ENCODE data around the gene WDR55.

The WDR55 gene

GRCh38 chr5:140674211-140674610 lies 9.5 kb downstream of the WDR55 start:
- DNase-seq (ENCODE audit: low read depth) = no peak
- TF ChIP-seq, protein P1, sequence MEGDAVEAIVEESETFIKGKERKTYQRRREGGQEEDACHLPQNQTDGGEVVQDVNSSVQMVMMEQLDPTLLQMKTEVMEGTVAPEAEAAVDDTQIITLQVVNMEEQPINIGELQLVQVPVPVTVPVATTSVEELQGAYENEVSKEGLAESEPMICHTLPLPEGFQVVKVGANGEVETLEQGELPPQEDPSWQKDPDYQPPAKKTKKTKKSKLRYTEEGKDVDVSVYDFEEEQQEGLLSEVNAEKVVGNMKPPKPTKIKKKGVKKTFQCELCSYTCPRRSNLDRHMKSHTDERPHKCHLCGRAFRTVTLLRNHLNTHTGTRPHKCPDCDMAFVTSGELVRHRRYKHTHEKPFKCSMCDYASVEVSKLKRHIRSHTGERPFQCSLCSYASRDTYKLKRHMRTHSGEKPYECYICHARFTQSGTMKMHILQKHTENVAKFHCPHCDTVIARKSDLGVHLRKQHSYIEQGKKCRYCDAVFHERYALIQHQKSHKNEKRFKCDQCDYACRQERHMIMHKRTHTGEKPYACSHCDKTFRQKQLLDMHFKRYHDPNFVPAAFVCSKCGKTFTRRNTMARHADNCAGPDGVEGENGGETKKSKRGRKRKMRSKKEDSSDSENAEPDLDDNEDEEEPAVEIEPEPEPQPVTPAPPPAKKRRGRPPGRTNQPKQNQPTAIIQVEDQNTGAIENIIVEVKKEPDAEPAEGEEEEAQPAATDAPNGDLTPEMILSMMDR (IDR thresholded peaks at IDR 0.05; ENCODE audit: low read length, missing control alignments) = no peak
- no peak overlapping the region for H3K4me3 ChIP-seq (replicated peaks; ENCODE audit: low read depth, low read length)

DNA sequence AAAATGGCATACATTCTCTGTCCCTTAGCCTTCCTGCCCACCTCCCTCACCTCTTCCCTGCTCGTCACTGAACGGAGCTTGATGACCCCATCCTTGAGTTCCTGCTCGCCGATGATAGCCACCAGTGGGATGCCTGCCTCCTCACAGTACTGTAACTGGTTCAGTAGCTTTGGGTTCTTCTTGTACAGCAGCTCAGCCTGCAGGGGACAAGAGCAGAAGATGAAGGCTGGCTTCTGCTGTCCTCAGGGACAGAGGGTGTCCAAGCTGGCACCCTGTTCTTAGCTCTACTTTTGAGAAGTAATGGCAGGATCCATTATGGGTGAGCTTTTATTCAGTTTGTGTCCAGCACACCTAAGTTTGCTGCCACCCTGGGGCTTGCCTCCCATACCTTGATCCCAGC lies 9.9 kb downstream of the WDR55 start:
- TF ChIP-seq, protein P1 (IDR thresholded peaks at IDR 0.05; ENCODE audit: low read length, missing control alignments) = no peak
- no peak for DNase-seq (ENCODE audit: low read depth)
- no peak overlapping the region for H3K4me3 ChIP-seq (replicated peaks; ENCODE audit: low read depth, low read length)

DNA sequence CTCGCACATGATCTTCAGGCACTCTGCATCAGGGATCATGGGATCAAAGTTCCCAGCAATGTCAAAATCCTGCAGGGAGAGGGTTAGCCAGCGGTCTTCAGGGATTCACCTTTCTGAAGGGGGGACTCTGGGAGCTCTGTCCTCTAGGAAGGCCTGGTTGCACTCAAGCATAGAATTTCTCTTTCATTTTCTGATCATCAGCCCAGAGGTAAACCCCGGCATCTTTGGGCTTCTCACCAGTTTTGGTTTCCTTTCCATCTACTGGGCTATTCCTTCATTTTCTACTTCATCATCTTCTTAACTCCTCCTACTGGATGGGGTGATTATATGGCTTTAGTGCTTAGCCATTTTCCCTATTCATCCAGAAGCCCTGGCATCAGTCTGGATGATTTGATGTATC lies 13.2 kb downstream of the WDR55 start:
- TF ChIP-seq, protein P1 (IDR thresholded peaks at IDR 0.05; ENCODE audit: low read length, missing control alignments) = no peak
- no peak for DNase-seq (ENCODE audit: low read depth)
- no peak overlapping the region for H3K4me3 ChIP-seq (replicated peaks; ENCODE audit: low read depth, low read length)

DNA sequence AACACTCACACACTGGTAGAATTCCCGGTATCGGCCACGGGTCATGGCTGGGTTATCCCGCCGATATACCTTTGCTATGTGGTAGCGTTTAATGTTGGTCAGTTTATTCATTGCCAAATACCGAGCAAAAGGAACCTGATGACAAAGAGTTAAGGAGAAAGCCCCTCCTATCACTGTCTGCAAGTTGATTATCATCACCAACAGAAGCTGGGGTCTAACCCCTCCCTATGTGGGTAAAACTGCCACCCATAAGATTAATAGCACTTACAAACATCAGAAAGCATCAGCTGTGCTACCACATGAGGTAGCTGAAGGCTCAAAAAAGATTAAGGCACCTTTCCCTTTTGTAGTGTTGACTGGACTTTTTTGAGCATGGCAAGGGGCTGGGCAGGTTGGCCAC lies 14.3 kb downstream of the WDR55 start:
- TF ChIP-seq, protein P1 (IDR thresholded peaks at IDR 0.05; ENCODE audit: low read length, missing control alignments) = no peak
- H3K4me3 ChIP-seq (replicated peaks; ENCODE audit: low read depth, low read length) = no peak overlapping the region
- DNase-seq (ENCODE audit: low read depth) = no peak

DNA sequence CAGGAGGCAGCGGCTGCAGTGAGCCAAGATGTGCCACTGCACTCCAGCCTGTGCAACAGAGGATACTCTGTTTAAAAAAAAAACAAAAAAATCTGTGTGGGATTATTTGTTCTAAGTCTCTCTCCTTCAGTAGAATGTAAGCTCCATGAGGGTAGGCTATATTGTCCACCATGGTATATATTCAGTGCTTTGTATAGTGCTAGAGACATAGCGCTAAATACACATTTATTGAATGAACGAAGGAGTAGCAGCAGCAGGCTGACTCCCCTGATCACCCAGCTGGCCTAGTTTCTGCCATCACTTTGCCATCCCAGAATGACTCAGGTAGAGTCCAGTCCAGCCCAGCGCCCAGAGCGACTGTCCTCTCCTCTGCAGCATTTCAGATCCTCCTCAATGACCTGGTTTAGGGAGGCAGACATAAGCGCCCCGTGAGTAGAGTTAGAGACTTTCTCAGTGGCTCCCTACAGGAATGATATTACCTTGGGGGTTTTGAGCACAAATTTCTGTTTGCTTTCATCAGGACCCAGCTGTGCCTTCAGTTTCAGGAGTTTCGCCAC lies 25.8 kb downstream of the WDR55 start:
- no peak for DNase-seq (ENCODE audit: low read depth)
- TF ChIP-seq, protein P1 (IDR thresholded peaks at IDR 0.05; ENCODE audit: low read length, missing control alignments) = no peak
- peak overlapping the region; percentile 95 for H3K4me3 ChIP-seq (replicated peaks; ENCODE audit: low read depth, low read length)

DNA sequence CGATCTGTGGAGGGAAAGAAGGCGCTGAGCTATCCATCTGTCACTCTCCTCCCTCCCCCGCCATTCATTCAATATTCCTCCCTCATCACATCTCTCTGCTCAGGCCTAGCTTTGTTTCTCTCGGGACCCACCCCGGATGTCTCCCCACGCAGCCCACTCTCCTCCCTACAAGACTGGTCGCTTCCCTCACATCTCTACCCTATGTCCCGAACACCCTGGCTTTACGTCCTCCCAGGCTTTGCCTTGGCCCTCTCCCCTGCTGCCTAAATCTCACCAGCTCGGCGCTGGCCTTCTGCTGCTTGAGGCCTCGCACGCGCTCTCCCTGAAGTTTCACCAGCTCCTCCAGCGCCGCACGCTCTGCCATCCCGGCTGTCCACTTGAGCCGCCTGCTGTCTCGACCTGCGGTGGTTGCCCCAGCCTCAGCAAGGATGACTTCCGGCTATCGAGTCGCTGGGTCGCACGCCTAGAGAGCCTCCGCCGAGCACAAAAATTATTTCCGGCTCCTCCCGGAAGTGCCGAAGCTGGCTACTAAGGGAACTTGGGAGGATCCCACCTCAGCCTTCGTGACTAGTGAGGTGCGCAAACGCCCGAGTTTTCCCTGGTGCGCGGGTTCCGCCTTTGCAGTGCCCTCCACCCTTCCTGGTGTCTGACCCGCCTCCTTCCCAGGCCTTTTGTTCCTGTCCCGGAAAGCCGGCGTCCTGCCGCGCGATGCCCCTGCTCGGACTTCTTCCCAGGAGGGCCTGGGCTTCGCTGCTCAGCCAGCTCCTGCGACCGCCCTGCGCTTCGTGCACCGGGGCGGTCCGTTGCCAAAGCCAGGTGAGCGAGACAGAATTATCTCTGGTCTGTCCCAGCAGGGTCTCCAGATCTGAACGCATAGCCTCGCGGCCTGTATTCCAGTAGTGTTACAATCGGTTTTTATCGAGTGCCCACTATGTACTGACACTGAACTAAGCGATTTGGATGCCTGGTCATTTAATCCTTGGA lies 26.5 kb downstream of the WDR55 start, which contains the start of the genes HARS1 and HARS2:
Gene HARS1 (minus strand): TSS at position 430 of the 984 bp plus-strand sequence. CDS start 66 bp downstream, at position 364.
Gene HARS2 (plus strand): TSS at position 515 of the 984 bp plus-strand sequence. CDS start 194 bp downstream, at position 709.
- peak; percentile 97 for DNase-seq (ENCODE audit: low read depth)
- TF ChIP-seq, protein P1 (IDR thresholded peaks at IDR 0.05; ENCODE audit: low read length, missing control alignments) = no peak
- peak within 1 kb of the TSS; percentile 95 for H3K4me3 ChIP-seq (replicated peaks; ENCODE audit: low read depth, low read length)
